ENCODE data around the gene ZKSCAN5.

DNA sequence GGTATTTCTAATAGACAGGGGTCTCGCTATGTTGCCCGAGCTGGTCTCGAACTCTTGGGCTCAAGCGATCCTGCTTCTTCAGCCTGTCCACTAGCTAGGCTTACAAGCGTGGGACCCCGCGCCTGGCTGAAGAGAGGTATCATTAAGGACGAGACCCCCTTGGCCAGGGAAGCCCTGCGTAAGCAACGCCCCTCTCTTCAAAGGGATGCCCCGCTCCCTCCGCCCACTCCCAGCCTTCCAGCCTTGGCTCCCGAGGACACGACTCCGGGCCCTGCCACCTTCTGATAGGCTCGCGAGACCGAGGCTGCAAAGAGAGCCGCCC is 220 bp upstream of the ZKSCAN5 start:
- TF ChIP-seq, protein P1, sequence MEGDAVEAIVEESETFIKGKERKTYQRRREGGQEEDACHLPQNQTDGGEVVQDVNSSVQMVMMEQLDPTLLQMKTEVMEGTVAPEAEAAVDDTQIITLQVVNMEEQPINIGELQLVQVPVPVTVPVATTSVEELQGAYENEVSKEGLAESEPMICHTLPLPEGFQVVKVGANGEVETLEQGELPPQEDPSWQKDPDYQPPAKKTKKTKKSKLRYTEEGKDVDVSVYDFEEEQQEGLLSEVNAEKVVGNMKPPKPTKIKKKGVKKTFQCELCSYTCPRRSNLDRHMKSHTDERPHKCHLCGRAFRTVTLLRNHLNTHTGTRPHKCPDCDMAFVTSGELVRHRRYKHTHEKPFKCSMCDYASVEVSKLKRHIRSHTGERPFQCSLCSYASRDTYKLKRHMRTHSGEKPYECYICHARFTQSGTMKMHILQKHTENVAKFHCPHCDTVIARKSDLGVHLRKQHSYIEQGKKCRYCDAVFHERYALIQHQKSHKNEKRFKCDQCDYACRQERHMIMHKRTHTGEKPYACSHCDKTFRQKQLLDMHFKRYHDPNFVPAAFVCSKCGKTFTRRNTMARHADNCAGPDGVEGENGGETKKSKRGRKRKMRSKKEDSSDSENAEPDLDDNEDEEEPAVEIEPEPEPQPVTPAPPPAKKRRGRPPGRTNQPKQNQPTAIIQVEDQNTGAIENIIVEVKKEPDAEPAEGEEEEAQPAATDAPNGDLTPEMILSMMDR (IDR thresholded peaks at IDR 0.05) = no peak
- no peak for TF ChIP-seq EP300 (IDR thresholded peaks at IDR 0.05)
- TF ChIP-seq POLR2AphosphoS5 (IDR thresholded peaks at IDR 0.05) = peak in 1 of 4 donors; percentile 50
